Thoracic aorta (tissue), 2 donors: Measurements from ENCODE around the gene ATG7. TPM values are rescaled to one million over a fixed set of nuclear protein-coding genes. Genes with fewer than 3 reads are reported as not detected.

ENCODE experiments used
- ATAC-seq: fragments of 150-250 bp; one replicate; pipeline ENCODE4 v1.8.0; 2017; ENCODE audit warnings: low read depth; ENCODE audit not compliant: insufficient number of reproducible peaks, low FRiP score
- DNase-seq: peaks from one replicate; pipeline ENCODE4 v3.0.0-alpha.2; 2020; ENCODE audit warnings: low spot score
- H3K27ac ChIP-seq, 2 donors: fragments of 200-600 bp; sonication (generic); 1 replicate in 1 of 2; 2 replicates in 1 of 2; pipeline ENCODE4 v1.5.1; 2016; ENCODE audit warnings: mild to moderate bottlenecking in 2 of 2, moderate library complexity in 2 of 2
- H3K27me3 ChIP-seq: fragments of 200-600 bp; sonication (generic); replicated peaks from 2 replicates; pipeline ENCODE4 v1.6.0; 2016; ENCODE audit warnings: mild to moderate bottlenecking; ENCODE audit not compliant: insufficient read depth
- H3K36me3 ChIP-seq: fragments of 200-600 bp; sonication (generic); one replicate; pipeline ENCODE4 v1.5.1; 2016
- H3K4me1 ChIP-seq, 2 donors: fragments of 200-600 bp; sonication (generic); 1 replicate in 1 of 2; 2 replicates in 1 of 2; pipeline versions ENCODE4 v1.5.1 to v1.6.0; 2016; ENCODE audit warnings: low read depth in 2 of 2, mild to moderate bottlenecking in 1 of 2; ENCODE audit not compliant: control insufficient read depth in 1 of 2
- H3K4me3 ChIP-seq: fragments of 200-600 bp; sonication (generic); 2 replicates; pipeline ENCODE4 v1.5.1; 2016; ENCODE audit warnings: mild to moderate bottlenecking
- H3K9me3 ChIP-seq: fragments of 200-600 bp; sonication (generic); 2 replicates; pipeline ENCODE4 v1.5.1; 2016
- total RNA-seq, 2 donors: library from RNA; depleted of rRNA; stranded (reverse); fragments of >200 nt; gene quantifications; one replicate each; pipeline versions ENCODE4 v1.1.0 to v1.2.3, GENCODE V29; 2016
- TF ChIP-seq, protein P1 (sequence below): fragments of 200-600 bp; sonication (generic); IDR thresholded peaks from one replicate; pipeline ENCODE4 v1.5.1; 2019; ENCODE audit warnings: antibody characterized with exemption

The ATG7 gene
- total RNA-seq, 2 donors from 2014 or later, result 56.6 to 88.3 TPM

- Histone ChIP-seq H3K4me1 (peaks cover 25 to 33% of the 10 kb centered on the region in 2 donors), H3K27me3 (no peaks in the 10 kb centered on the region), H3K9me3 (no peaks in the 10 kb centered on the region), H3K4me3 (no peak overlapping the region), H3K36me3 (no peaks in the 10 kb centered on the region), H3K27ac (no peak overlapping the region)
- ATAC-seq (no peak), DNase-seq (no peak)
- TF ChIP-seq, protein P1, sequence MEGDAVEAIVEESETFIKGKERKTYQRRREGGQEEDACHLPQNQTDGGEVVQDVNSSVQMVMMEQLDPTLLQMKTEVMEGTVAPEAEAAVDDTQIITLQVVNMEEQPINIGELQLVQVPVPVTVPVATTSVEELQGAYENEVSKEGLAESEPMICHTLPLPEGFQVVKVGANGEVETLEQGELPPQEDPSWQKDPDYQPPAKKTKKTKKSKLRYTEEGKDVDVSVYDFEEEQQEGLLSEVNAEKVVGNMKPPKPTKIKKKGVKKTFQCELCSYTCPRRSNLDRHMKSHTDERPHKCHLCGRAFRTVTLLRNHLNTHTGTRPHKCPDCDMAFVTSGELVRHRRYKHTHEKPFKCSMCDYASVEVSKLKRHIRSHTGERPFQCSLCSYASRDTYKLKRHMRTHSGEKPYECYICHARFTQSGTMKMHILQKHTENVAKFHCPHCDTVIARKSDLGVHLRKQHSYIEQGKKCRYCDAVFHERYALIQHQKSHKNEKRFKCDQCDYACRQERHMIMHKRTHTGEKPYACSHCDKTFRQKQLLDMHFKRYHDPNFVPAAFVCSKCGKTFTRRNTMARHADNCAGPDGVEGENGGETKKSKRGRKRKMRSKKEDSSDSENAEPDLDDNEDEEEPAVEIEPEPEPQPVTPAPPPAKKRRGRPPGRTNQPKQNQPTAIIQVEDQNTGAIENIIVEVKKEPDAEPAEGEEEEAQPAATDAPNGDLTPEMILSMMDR, result no peak
Observed at GRCh38 chr3:11475324-11475723, 203.1 kb downstream of the ATG7 start.

- ATAC-seq (no peak), DNase-seq (no peak)
- no peaks in the 10 kb centered on the region for H3K9me3 ChIP-seq
- peak overlapping the region; percentile 90 to 95 for H3K27ac ChIP-seq
- TF ChIP-seq, protein P1, result no peak
- no peaks in the 10 kb centered on the region for H3K36me3 ChIP-seq
- H3K4me3 ChIP-seq, result no peak overlapping the region
- H3K4me1 ChIP-seq, result peaks cover 33 to 48% of the 10 kb centered on the region in 2 donors
- no peaks in the 10 kb centered on the region for H3K27me3 ChIP-seq
Observed at GRCh38 chr3:11476735-11477144, 204.5 kb downstream of the ATG7 start.

DNA sequence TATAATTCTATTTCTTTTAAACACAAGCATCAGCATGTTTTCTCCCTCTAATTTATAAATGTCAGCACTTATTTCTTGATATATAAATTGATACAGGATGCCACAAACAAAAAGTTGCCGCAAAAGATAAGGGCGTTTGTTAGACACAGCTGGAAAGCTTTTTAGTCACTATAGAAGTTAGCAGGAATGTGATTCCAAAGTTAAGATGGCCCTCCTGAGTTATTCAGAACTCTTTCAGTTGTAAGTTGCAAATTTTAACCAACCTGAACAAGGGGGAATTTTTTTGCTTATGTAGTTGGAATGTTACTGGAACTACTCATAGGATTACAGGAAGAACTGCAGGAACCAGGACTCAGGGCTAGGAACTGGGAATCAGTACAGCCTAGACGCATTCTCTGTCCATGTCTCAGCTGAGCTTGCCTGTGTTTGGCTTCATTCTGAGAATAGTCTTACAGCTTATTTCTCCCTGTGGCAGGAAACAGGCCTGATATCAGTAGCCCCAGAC, 205.3 kb downstream of the ATG7 start:
- ATAC-seq (peak; percentile 71), DNase-seq (no peak)
- peak overlapping the region; percentile 90 to 95 for H3K27ac ChIP-seq
- H3K9me3 ChIP-seq, result no peaks in the 10 kb centered on the region
- no peak overlapping the region for H3K4me3 ChIP-seq
- no peaks in the 10 kb centered on the region for H3K27me3 ChIP-seq
- TF ChIP-seq, protein P1, result no peak
- peaks cover 40 to 54% of the 10 kb centered on the region in 2 donors for H3K4me1 ChIP-seq
- H3K36me3 ChIP-seq, result no peaks in the 10 kb centered on the region

DNA sequence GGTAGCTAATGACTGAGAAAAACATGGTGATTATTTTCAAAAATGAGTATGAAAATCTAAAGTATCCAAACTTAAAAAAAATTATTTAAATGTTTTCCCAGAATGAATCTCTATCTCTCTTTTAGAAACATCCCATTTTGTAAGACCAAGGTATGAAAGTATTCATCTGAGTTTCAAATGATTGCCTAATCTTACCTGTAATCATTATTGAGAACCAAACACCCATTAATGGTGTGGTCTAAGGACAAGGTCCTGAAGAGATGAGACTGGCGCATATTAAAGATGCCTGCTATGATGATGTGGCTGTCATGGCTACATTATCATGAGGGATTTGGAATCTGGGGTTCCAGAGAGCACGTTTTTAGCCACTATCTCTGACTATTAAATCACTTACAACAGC, 206.0 kb downstream of the ATG7 start:
- Histone ChIP-seq H3K36me3 (no peaks in the 10 kb centered on the region), H3K27ac (peak overlapping the region; percentile 90 to 95), H3K27me3 (no peaks in the 10 kb centered on the region), H3K4me1 (peaks cover 40 to 54% of the 10 kb centered on the region in 2 donors), H3K9me3 (no peaks in the 10 kb centered on the region), H3K4me3 (no peak overlapping the region)
- TF ChIP-seq, protein P1, result no peak
- no peak for DNase-seq
- no peak for ATAC-seq

DNA sequence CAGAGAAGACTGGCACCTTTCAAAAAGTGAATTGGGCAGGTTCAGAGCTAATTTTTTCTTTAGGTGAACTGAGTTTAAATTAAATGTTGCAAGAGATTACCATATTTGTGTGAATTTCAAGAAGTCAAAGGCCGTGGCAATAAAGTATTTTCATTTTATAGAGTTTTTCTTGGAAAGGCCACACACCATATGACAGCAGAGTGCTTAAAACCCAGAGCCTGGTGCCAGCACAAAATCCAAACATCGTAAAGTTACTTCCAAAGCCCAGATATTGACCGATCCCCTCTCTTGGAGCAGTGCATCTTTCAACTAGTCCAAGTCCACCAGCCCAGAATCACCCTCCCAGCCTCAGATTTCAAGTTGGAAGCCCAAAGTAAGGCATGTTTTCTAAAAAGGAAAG, 207.0 kb downstream of the ATG7 start:
- TF ChIP-seq, protein P1, result no peak
- Histone ChIP-seq H3K27me3 (no peaks in the 10 kb centered on the region), H3K36me3 (no peaks in the 10 kb centered on the region), H3K4me3 (no peak overlapping the region), H3K4me1 (peaks cover 40 to 54% of the 10 kb centered on the region in 2 donors), H3K9me3 (no peaks in the 10 kb centered on the region), H3K27ac (peak overlapping the region; percentile 90 to 95)
- DNase-seq, result no peak
- no peak for ATAC-seq
